SK-N-SH treated with all-trans-retinoic acid at 6 μM for 48 hours (cell line): ENCODE data around the gene PSAP.

ENCODE experiments used
- ATAC-seq: fragments of 200-7000 bp; cut with Tn5 transposase; 3 replicates; pipeline ENCODE4 v1.9.1; 2020; ENCODE audit warnings: mild to moderate bottlenecking, moderate library complexity
- ARNTL ChIP-seq: fragments of 450-650 bp; formaldehyde crosslinking; IDR thresholded peaks from 2 replicates; pipeline ENCODE4 v1.5.0; 2020; ENCODE audit warnings: low read depth, mild to moderate bottlenecking, moderate library complexity, borderline replicate concordance
- BACH2 ChIP-seq: fragments of 250-450 bp; sonication (Bioruptor Pico); IDR thresholded peaks from 2 replicates; pipeline ENCODE4 v1.9.0; 2021; ENCODE audit warnings: mild to moderate bottlenecking, borderline replicate concordance
- CREB5 ChIP-seq: fragments of 250-450 bp; sonication (Bioruptor Pico); IDR thresholded peaks from 2 replicates; pipeline ENCODE4 v1.5.1; 2020; ENCODE audit warnings: low read depth, mild to moderate bottlenecking, moderate library complexity
- CSRNP3 ChIP-seq: fragments of 250-450 bp; sonication (Bioruptor Pico); IDR thresholded peaks from 2 replicates; pipeline ENCODE4 v1.5.1; 2021; ENCODE audit warnings: mild to moderate bottlenecking, moderate library complexity
- ESRRG ChIP-seq: fragments of 250-450 bp; sonication (Bioruptor Pico); IDR thresholded peaks from 2 replicates; pipeline ENCODE4 v1.6.1; 2021; ENCODE audit warnings: mild to moderate bottlenecking
- GLIS3 ChIP-seq: fragments of 250-450 bp; sonication (Bioruptor Pico); IDR thresholded peaks from 2 replicates; pipeline ENCODE4 v1.5.0; 2020; ENCODE audit warnings: mild to moderate bottlenecking, moderate library complexity
- ISL1 ChIP-seq: fragments of 250-450 bp; sonication (Bioruptor Pico); IDR thresholded peaks from 2 replicates; pipeline ENCODE4 v2.1.2; 2022; ENCODE audit warnings: mild to moderate bottlenecking, moderate library complexity
- OSR1 ChIP-seq: fragments of 250-450 bp; sonication (Bioruptor Pico); IDR thresholded peaks from 2 replicates; pipeline ENCODE4 v1.8.0; 2022; ENCODE audit warnings: moderate library complexity, mild to moderate bottlenecking, inconsistent platforms
- PATZ1 ChIP-seq: fragments of 250-450 bp; sonication (Bioruptor Pico); IDR thresholded peaks from 2 replicates; pipeline ENCODE4 v1.8.0; 2020; ENCODE audit warnings: mild to moderate bottlenecking, moderate library complexity, borderline replicate concordance
- PPARA ChIP-seq: fragments of 250-450 bp; sonication (Bioruptor Pico); IDR thresholded peaks from 2 replicates; pipeline ENCODE4 v1.5.0; 2020; ENCODE audit warnings: mild to moderate bottlenecking, borderline replicate concordance
- SNAI2 ChIP-seq: fragments of 250-450 bp; sonication (Bioruptor Pico); IDR thresholded peaks from 2 replicates; pipeline ENCODE4 v1.5.0; 2020; ENCODE audit warnings: mild to moderate bottlenecking, moderate library complexity
- TCF4 ChIP-seq: fragments of 250-450 bp; sonication (Bioruptor Pico); IDR thresholded peaks from 2 replicates; pipeline ENCODE4 v1.8.0; 2021; ENCODE audit warnings: mild to moderate bottlenecking, moderate library complexity, borderline replicate concordance
- TOX ChIP-seq: fragments of 250-450 bp; sonication (Bioruptor Pico); IDR thresholded peaks from 2 replicates; pipeline ENCODE4 v1.8.0; 2021; ENCODE audit warnings: mild to moderate bottlenecking, moderate library complexity, borderline replicate concordance
- ZC3H10 ChIP-seq: fragments of 250-450 bp; sonication (Bioruptor Pico); IDR thresholded peaks from 2 replicates; pipeline ENCODE4 v1.5.1; 2021; ENCODE audit warnings: mild to moderate bottlenecking, moderate library complexity
- ZFP3 ChIP-seq: fragments of 250-450 bp; sonication (Bioruptor Pico); IDR thresholded peaks from 2 replicates; pipeline ENCODE4 v1.5.0; 2020; ENCODE audit warnings: mild to moderate bottlenecking, moderate library complexity
- ZFP30 ChIP-seq: fragments of 450-650 bp; formaldehyde crosslinking; IDR thresholded peaks from 2 replicates; pipeline ENCODE4 v1.5.0; 2022; ENCODE audit warnings: mild to moderate bottlenecking, moderate library complexity
- ZNF565 ChIP-seq: fragments of 450-650 bp; formaldehyde crosslinking; conservative IDR thresholded peaks from 2 replicates; pipeline ENCODE4 v1.5.0; 2020; ENCODE audit warnings: low read depth, mild to moderate bottlenecking, moderate library complexity
- ZNF70 ChIP-seq: fragments of 450-650 bp; formaldehyde crosslinking; IDR thresholded peaks from 2 replicates; pipeline ENCODE4 v1.5.0; 2020; ENCODE audit warnings: mild to moderate bottlenecking, moderate library complexity
- ZNF8 ChIP-seq: fragments of 450-650 bp; formaldehyde crosslinking; IDR thresholded peaks from 2 replicates; pipeline ENCODE4 v1.5.0; 2020; ENCODE audit warnings: mild to moderate bottlenecking, moderate library complexity

The PSAP gene

GRCh38 chr10:71783917-71784678, 67.0 kb downstream of the PSAP start:
- no peak for ATAC-seq
- TF ChIP-seq TCF4 (CRISPR knock-in tag) (no peak), PATZ1 (no peak), PPARA (CRISPR knock-in tag) (no peak), ARNTL (CRISPR knock-in tag) (no peak), OSR1 (CRISPR knock-in tag) (no peak), CSRNP3 (CRISPR knock-in tag) (no peak), SNAI2 (no peak), ZC3H10 (CRISPR knock-in tag) (no peak), ESRRG (no peak)

- TF ChIP-seq ZNF70 (CRISPR knock-in tag) (no peak), SNAI2 (no peak), GLIS3 (CRISPR knock-in tag) (no peak), ISL1 (CRISPR knock-in tag) (no peak), ZNF565 (CRISPR knock-in tag) (no peak), PPARA (CRISPR knock-in tag) (no peak), PATZ1 (no peak), ARNTL (CRISPR knock-in tag) (no peak), ZFP3 (no peak), ZFP30 (no peak), CREB5 (CRISPR knock-in tag) (no peak), ZNF8 (CRISPR knock-in tag) (no peak), ZC3H10 (CRISPR knock-in tag) (no peak), BACH2 (CRISPR knock-in tag) (no peak)
- TF ChIP-seq, all 23 proteins: peak for 0
- ATAC-seq: no peak
Observed at GRCh38 chr10:71782917-71783490, 68.0 kb downstream of the PSAP start.

- TF ChIP-seq GLIS3 (CRISPR knock-in tag) (no peak), TCF4 (CRISPR knock-in tag) (no peak), PATZ1 (no peak), ZNF565 (CRISPR knock-in tag) (no peak), ZC3H10 (CRISPR knock-in tag) (no peak), CSRNP3 (CRISPR knock-in tag) (no peak), ZFP3 (no peak), TOX (CRISPR knock-in tag) (no peak), CREB5 (CRISPR knock-in tag) (no peak)
- ATAC-seq: no peak; the same call in 2 of the 3 replicates
Observed at GRCh38 chr10:71782221-71782916, 68.7 kb downstream of the PSAP start.
